Thymus (tissue), 14 donors: Measurements from ENCODE around the gene TRIP4. TPM values are rescaled to one million over a fixed set of nuclear protein-coding genes. Genes with fewer than 3 reads are reported as not detected.
"Not testable (repeated sequence)": the region's sequence is repeated elsewhere in the genome, so short reads cannot be mapped to it uniquely, and the experiment has no call there.

Experiments used
- DNase-seq, 9 donors: peaks; one replicate each; pipeline ENCODE4 v3.0.0-alpha.2; 2013; ENCODE audit warnings: low spot score in 9 of 9, low read depth in 6 of 9, missing footprints in 1 of 9
- H3K27ac ChIP-seq, 2 donors: one replicate each; pipeline ENCODE4 v1.5.1; 2013; ENCODE audit warnings: control low read depth in 1 of 2, low read depth in 1 of 2, low read length in 1 of 2, mild to moderate bottlenecking in 1 of 2, moderate library complexity in 1 of 2
- H3K27me3 ChIP-seq, 2 donors: one replicate each; pipeline ENCODE4 v1.5.1; 2013; ENCODE audit warnings: low read length in 1 of 2; ENCODE audit not compliant: control insufficient read depth in 2 of 2, insufficient read depth in 1 of 2
- H3K36me3 ChIP-seq, 2 donors: one replicate each; pipeline ENCODE4 v1.5.1; 2013; ENCODE audit warnings: low read length in 1 of 2, mild to moderate bottlenecking in 1 of 2, moderate library complexity in 1 of 2; ENCODE audit not compliant: control insufficient read depth in 2 of 2, insufficient read depth in 2 of 2
- H3K4me1 ChIP-seq, 2 donors: one replicate each; pipeline ENCODE4 v1.5.1; 2013; ENCODE audit warnings: low read length in 2 of 2; ENCODE audit not compliant: control insufficient read depth in 2 of 2, insufficient read depth in 2 of 2
- H3K4me3 ChIP-seq, 2 donors: one replicate each; pipeline ENCODE4 v1.5.1; 2013; ENCODE audit warnings: low read length in 2 of 2, control low read depth in 1 of 2, mild to moderate bottlenecking in 1 of 2
- H3K9me3 ChIP-seq, 2 donors: one replicate each; pipeline ENCODE4 v1.5.1; 2013; ENCODE audit warnings: low read length in 1 of 2, mild to moderate bottlenecking in 1 of 2; ENCODE audit not compliant: control insufficient read depth in 2 of 2, insufficient read depth in 1 of 2
- WGBS: extraction: QIAGEN DNeasy Blood & Tissue Kit; methylation state at CpG from one replicate; pipeline ENCODE4 v1.1.7; 2013; 5-methylcytosine and 5-hydroxymethylcytosine counted together
- long read RNA-seq, 10 donors: transcript quantifications; one replicate each; lab custom pipeline, GENCODE V29; 2026
- polyA plus RNA-seq: library from polyadenylated mRNA; stranded (reverse); fragments of 200-250 nt; gene quantifications from one replicate; pipeline ENCODE4 v1.2.3, GENCODE V29; 2013
- total RNA-seq: library from RNA; stranded (reverse); fragments of 120-200 nt; gene quantifications from one replicate; pipeline ENCODE4 v1.2.4, GENCODE V29; 2013
- donor health status: healthy.

Gene TRIP4
- total RNA-seq, result 14.5 TPM
- polyA plus RNA-seq, result 50.6 TPM
- long read RNA-seq, donor 1, partial matches to known transcripts, result 0 of 2 reads
- long read RNA-seq, donor 1, other reads (novel, unspliced or antisense), result 0 of 2 reads
- long read RNA-seq, donor 2, result 0 reads
- long read RNA-seq, donor 3, transcript TRIP4-201 (13 exons, 2,045 nt), result major isoform, 10 of 10 reads
- long read RNA-seq, donor 3, partial matches to known transcripts, result 0 of 10 reads
- long read RNA-seq, donor 3, other reads (novel, unspliced or antisense), result 0 of 10 reads
- long read RNA-seq, donor 4, partial matches to known transcripts, result 0 of 1 reads
- long read RNA-seq, donor 4, other reads (novel, unspliced or antisense), result 0 of 1 reads
- long read RNA-seq, donor 5, transcript TRIP4-201 (13 exons, 2,045 nt), result major isoform, 10 of 10 reads
- long read RNA-seq, donor 5, partial matches to known transcripts, result 0 of 10 reads
- long read RNA-seq, donor 5, other reads (novel, unspliced or antisense), result 0 of 10 reads
- long read RNA-seq, donor 6, transcript TRIP4-201 (13 exons, 2,045 nt), result major isoform, 5 of 5 reads
- long read RNA-seq, donor 6, partial matches to known transcripts, result 0 of 5 reads
- long read RNA-seq, donor 6, other reads (novel, unspliced or antisense), result 0 of 5 reads
- long read RNA-seq, donor 7, partial matches to known transcripts, result 0 of 3 reads
- long read RNA-seq, donor 7, other reads (novel, unspliced or antisense), result 0 of 3 reads
- long read RNA-seq, donor 8, partial matches to known transcripts, result 0 of 1 reads
- long read RNA-seq, donor 8, other reads (novel, unspliced or antisense), result 0 of 1 reads
- long read RNA-seq, donor 9, partial matches to known transcripts, result 0 of 1 reads
- long read RNA-seq, donor 9, other reads (novel, unspliced or antisense), result 0 of 1 reads
- long read RNA-seq, donor 10, transcript TRIP4-201 (13 exons, 2,045 nt), result major isoform, 5 of 5 reads
- long read RNA-seq, donor 10, partial matches to known transcripts, result 0 of 5 reads
- long read RNA-seq, donor 10, other reads (novel, unspliced or antisense), result 0 of 5 reads

DNA sequence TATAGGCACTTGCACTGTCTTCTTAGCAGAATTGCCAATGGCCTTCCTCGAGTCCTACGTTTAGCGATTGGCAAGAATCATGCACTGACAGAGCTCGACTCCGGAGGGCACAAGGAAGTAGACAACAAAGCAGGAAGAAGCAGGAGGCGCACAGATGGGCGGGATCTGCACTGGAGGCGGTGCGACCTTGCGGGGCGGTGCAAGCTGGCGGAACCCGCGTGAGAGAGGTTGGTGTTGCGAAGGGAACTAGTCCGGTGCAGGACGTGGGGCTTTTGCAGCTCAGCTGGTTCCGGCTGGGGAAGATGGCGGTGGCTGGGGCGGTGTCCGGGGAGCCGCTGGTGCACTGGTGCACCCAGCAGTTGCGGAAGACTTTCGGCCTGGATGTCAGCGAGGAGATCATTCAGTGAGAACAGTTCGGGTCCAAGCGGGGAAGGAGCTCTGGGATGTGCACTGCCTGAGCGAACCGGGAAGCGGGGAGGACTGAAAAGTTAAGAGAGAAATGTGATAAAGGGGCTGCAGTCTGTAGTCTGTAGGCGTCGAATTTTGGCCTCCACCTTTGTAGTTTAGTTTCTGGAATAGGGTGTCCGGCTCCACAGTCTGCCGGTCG, at the start of gene TRIP4:
TRIP4 (plus strand) TSS at position 275 of the 607 bp plus-strand sequence; CDS start at position 303, 28 bp downstream.
- peak within 1 kb of the TSS; percentile 87 to 90 for H3K27ac ChIP-seq
- 1% methylated on average over 35 of the region's 35 CpGs for WGBS
- peak; percentile 82 to 97 (median 88) for DNase-seq
- H3K4me3 ChIP-seq, result peak within 1 kb of the TSS; percentile 73 to 99
- no peaks in the 10 kb centered on the region for H3K36me3 ChIP-seq
- no peaks in the 10 kb centered on the region for H3K9me3 ChIP-seq
- H3K4me1 ChIP-seq, result peaks cover 8 to 13% of the 10 kb centered on the region in 2 donors
- no peaks in the 10 kb centered on the region for H3K27me3 ChIP-seq

DNA sequence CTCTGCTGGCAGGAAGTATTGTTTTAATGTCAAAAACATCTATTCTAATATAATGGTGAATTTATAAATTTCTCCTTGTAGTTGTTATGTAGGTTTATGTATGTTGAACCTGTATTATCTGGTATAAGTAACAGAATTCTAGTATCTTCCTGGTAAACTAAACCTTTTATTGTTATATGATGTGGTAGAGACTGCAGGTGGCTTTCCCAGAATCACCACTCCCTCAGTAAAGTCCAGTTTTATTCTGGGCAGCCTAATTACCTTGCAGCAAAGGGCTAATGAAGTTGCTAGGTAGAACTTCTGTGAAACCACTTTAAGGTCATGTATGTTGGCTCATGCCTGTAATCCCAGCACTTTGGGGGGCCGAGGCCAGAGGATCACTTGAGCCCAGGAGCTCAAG, 47.3 kb upstream of the TRIP4 start:
- Histone ChIP-seq H3K9me3 (no peaks in the 10 kb centered on the region), H3K27ac (no peak overlapping the region), H3K4me3 (no peak overlapping the region), H3K4me1 (no peaks in the 10 kb centered on the region), H3K27me3 (no peaks in the 10 kb centered on the region), H3K36me3 (peaks cover 10 to 12% of the 10 kb centered on the region in 2 donors)
- DNase-seq, result no peak
- 100% methylated on average over 1 of the region's 1 CpG for WGBS

DNA sequence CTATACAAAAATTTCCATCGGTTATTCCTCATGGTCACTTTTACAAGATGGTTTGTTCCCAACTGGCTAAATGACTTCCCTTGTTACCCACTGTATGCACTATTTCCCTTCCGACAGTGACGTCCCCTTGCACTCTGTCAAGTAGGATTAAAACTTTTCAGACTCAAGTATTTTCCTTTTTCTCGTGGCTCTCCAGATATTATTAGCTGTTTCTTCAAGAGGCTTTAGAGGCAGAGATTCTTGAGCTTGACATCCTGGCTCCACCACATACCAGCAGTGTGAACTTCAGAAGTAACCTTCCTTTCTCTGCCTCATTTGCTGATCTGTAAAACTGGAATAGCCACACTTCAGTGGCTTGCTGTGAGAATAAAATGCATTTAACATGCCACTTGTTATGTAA, 45.7 kb upstream of the TRIP4 start:
- peaks cover 10 to 12% of the 10 kb centered on the region in 2 donors for H3K36me3 ChIP-seq
- H3K27me3 ChIP-seq, result no peaks in the 10 kb centered on the region
- H3K9me3 ChIP-seq, result no peaks in the 10 kb centered on the region
- H3K4me1 ChIP-seq, result no peaks in the 10 kb centered on the region
- H3K4me3 ChIP-seq, result no peak overlapping the region
- DNase-seq, result no peak
- H3K27ac ChIP-seq, result no peak overlapping the region
- WGBS, result 96% methylated on average over 4 of the region's 4 CpGs

DNA sequence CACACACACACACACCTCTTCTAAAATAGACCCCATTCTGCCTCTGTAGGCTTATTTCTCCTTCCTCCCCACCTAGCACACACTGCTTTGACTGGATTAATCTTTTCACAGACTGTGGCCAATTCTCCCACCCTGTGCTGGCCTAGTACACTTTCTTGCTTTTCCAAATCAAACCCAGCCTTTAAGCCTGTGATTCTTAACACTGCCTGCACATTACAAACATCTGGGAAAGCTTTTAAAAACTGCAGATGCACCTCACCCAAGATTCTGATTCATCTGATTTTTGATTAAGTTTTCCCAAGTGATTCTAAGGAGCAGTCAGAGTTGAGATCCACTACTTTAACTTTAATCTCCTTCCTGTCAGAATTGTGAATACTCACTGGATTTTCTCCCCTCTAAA, 44.4 kb upstream of the TRIP4 start:
- no peaks in the 10 kb centered on the region for H3K4me1 ChIP-seq
- H3K27me3 ChIP-seq, result no peaks in the 10 kb centered on the region
- DNase-seq, result no peak
- H3K9me3 ChIP-seq, result no peaks in the 10 kb centered on the region
- no peak overlapping the region for H3K4me3 ChIP-seq
- H3K27ac ChIP-seq, result no peak overlapping the region
- peaks cover 8 to 12% of the 10 kb centered on the region in 2 donors for H3K36me3 ChIP-seq

DNA sequence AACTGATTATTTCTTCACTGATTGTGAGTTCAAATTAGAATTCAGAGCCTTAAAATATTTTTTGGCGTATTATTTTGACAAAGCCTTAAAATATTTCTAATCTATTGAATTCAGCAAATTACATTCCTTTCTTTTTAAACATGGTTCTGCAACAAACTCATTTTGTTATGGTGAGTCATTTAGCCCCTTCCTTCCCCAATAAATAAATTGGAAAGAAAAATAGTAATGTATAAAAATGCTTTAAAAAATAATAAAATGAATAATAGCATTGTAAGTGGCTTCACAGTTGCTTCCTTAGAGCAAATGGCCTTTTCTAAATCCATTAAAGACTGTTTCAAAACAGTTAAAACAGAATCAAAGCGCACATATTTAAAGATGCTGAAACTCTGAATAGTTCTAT, 43.8 kb upstream of the TRIP4 start:
- H3K27me3 ChIP-seq, result no peaks in the 10 kb centered on the region
- no peak overlapping the region for H3K27ac ChIP-seq
- H3K9me3 ChIP-seq, result no peaks in the 10 kb centered on the region
- H3K36me3 ChIP-seq, result peaks cover 5 to 12% of the 10 kb centered on the region in 2 donors
- no peak for DNase-seq
- H3K4me3 ChIP-seq, result no peak overlapping the region
- WGBS, result 98% methylated on average over 2 of the region's 2 CpGs
- H3K4me1 ChIP-seq, result no peaks in the 10 kb centered on the region

DNA sequence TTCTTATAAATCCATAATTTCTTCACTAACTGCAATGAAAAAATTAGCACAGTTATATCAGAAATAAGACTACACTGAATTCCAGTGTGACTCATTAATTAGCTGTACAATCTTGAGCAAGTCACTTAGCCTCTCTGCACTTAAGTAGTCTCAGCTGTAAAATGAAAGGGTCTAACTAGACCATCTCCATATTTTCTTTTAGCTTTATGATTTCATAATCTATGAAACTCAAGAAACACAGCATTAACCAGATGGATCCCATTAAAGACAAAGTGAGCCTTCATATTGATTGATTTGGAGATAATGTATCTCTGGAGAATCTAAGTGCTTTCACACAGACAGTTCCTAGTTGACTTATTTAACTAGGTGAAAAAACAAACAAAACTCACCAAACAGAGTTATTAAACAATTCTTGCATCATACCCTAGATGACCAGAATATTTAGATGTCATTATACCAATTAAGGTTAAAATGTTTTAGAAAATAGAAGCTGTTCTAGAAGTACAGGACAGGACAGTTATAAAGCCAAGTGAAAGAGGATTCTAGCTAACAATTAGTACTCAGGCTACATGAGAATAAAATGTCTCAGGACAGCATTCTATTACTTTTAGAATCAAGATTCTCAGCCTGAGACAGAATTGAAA, 42.9 kb upstream of the TRIP4 start:
- H3K9me3 ChIP-seq, result no peaks in the 10 kb centered on the region
- no peak overlapping the region for H3K4me3 ChIP-seq
- H3K36me3 ChIP-seq, result peaks cover 4 to 17% of the 10 kb centered on the region in 2 donors
- no peak for DNase-seq
- H3K27ac ChIP-seq, result no peak overlapping the region
- H3K4me1 ChIP-seq, result no peaks in the 10 kb centered on the region
- no peaks in the 10 kb centered on the region for H3K27me3 ChIP-seq

DNA sequence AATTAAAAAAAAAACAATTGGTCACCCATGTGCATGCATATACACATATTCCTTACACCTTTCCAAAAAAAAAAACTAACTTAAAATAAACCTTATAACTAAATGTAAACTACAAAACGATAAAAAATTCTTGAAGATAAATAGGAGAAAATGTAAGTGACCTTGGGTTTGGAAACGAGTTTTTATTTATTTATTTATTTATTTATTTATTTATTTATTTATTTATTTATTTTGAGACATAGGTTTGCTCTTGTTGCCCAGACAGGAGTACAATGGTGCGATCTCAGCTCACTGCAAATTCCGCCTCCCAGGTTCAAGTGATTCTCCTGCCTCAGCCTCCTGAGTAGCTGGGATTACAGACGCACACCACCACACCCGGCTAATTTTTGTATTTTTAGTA, 41.4 kb upstream of the TRIP4 start:
- not testable (repeated sequence) for H3K27me3 ChIP-seq, DNase-seq, H3K4me3 ChIP-seq, H3K9me3 ChIP-seq, H3K27ac ChIP-seq, H3K4me1 ChIP-seq
- peaks cover 3 to 17% of the 10 kb centered on the region in 2 donors for H3K36me3 ChIP-seq
- 98% methylated on average over 6 of the region's 6 CpGs for WGBS

DNA sequence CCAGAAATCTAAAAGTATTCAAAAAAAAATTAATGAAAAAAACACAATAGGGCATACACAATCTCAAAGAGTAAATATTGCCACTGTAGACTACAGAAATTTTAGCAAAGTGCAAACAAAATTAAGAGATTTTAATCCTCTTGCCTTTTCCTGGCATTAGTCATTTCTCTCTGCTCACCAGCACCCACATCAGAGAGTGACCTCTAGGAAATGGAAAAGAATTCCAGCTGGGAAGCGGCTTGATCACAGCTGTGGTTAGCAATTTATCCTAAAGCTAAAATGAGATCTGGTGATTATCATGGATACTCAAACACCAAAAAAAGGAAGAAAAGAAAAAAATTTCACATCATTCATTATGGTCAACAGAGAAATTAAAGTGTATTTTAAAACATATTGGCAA, 39.2 kb upstream of the TRIP4 start:
- H3K9me3 ChIP-seq, result no peaks in the 10 kb centered on the region
- WGBS, result 100% methylated on average over 1 of the region's 1 CpG
- no peak overlapping the region for H3K27ac ChIP-seq
- H3K27me3 ChIP-seq, result no peaks in the 10 kb centered on the region
- H3K4me3 ChIP-seq, result no peak overlapping the region
- H3K36me3 ChIP-seq, result peaks cover 3 to 9% of the 10 kb centered on the region in 2 donors
- DNase-seq, result no peak
- H3K4me1 ChIP-seq, result no peaks in the 10 kb centered on the region
